OCI-LY1 (cell line): ENCODE results near the gene IPCEF1.

ENCODE experiments used
- H2AFZ ChIP-seq: fragments of 200-600 bp; sonication (generic), shearing (Covaris generic); 2 replicates; pipeline ENCODE4 v1.6.0; 2014; ENCODE audit warnings: antibody characterized with exemption, mild to moderate bottlenecking, low read length
- H3F3A ChIP-seq: fragments of 200-600 bp; sonication (generic), shearing (Covaris generic); 2 replicates; pipeline ENCODE4 v1.6.0; 2014; ENCODE audit warnings: mild to moderate bottlenecking, antibody characterized with exemption, low read length, moderate library complexity; ENCODE audit not compliant: insufficient read depth
- H3K27ac ChIP-seq: fragments of 200-600 bp; sonication (generic); 2 replicates; pipeline ENCODE4 v1.5.1; 2014; ENCODE audit warnings: low read length, mixed run types, mild to moderate bottlenecking, low read depth; ENCODE audit not compliant: poor library complexity, severe bottlenecking
- H3K27me3 ChIP-seq: fragments of 200-600 bp; sonication (generic); 2 replicates; pipeline ENCODE4 v1.6.0; 2014; ENCODE audit warnings: antibody characterized with exemption, mild to moderate bottlenecking, low read length, moderate library complexity; ENCODE audit not compliant: insufficient read depth
- H3K36me3 ChIP-seq: fragments of 200-600 bp; sonication (generic); 2 replicates; pipeline ENCODE4 v1.6.1; 2014; ENCODE audit warnings: mild to moderate bottlenecking, antibody characterized with exemption, low read length, moderate library complexity, mixed read lengths; ENCODE audit not compliant: insufficient read depth
- H3K4me1 ChIP-seq: fragments of 200-600 bp; sonication (generic); 2 replicates; pipeline ENCODE4 v1.5.1; 2014; ENCODE audit warnings: mild to moderate bottlenecking, low read length, moderate library complexity; ENCODE audit not compliant: insufficient read depth, severe bottlenecking
- H3K4me2 ChIP-seq: fragments of 200-600 bp; sonication (generic), shearing (Covaris generic); 2 replicates; pipeline ENCODE4 v1.6.1; 2014; ENCODE audit warnings: low read length
- H3K4me3 ChIP-seq: fragments of 200-600 bp; sonication (generic); 2 replicates; pipeline ENCODE4 v1.5.1; 2014; ENCODE audit warnings: low read length, low read depth, mild to moderate bottlenecking, mixed read lengths; ENCODE audit not compliant: poor library complexity, severe bottlenecking
- H3K79me2 ChIP-seq: fragments of 200-600 bp; shearing (Covaris generic); 2 replicates; pipeline ENCODE4 v1.6.1; 2016; ENCODE audit warnings: mixed run types, low read length, mixed read lengths; ENCODE audit not compliant: insufficient read depth
- H3K9ac ChIP-seq: fragments of 200-600 bp; sonication (generic), shearing (Covaris generic); 2 replicates; pipeline ENCODE4 v1.6.1; 2014; ENCODE audit warnings: mild to moderate bottlenecking, low read length, mixed read lengths
- H3K9me2 ChIP-seq: fragments of 200-600 bp; sonication (generic), shearing (Covaris generic); 2 replicates; pipeline ENCODE4 v1.6.1; 2014; ENCODE audit warnings: low read depth, mild to moderate bottlenecking, low read length, mixed read lengths
- H3K9me3 ChIP-seq: fragments of 200-600 bp; shearing (Covaris generic); 2 replicates; pipeline ENCODE4 v1.6.1; 2014; ENCODE audit warnings: low read length, mixed read lengths
- H4K20me1 ChIP-seq: fragments of 200-600 bp; sonication (generic), shearing (Covaris generic); 2 replicates; pipeline ENCODE4 v1.6.0; 2016; ENCODE audit warnings: mild to moderate bottlenecking, low read length; ENCODE audit not compliant: insufficient read depth
- EZH2 ChIP-seq: fragments of 200-600 bp; sonication (generic), shearing (Covaris generic); IDR thresholded peaks from 2 replicates; pipeline ENCODE4 v1.8.0; 2017; ENCODE audit warnings: borderline replicate concordance, mixed run types, mild to moderate bottlenecking, antibody characterized with exemption, low read length, moderate library complexity, mixed read lengths
- TF ChIP-seq, protein P1 (sequence below): fragments of 200-600 bp; sonication (generic), shearing (Covaris generic); IDR thresholded peaks from 2 replicates; pipeline ENCODE4 v1.5.1; 2017; ENCODE audit warnings: mild to moderate bottlenecking, antibody characterized with exemption, low read length, moderate library complexity, mixed read lengths

The IPCEF1 gene

DNA sequence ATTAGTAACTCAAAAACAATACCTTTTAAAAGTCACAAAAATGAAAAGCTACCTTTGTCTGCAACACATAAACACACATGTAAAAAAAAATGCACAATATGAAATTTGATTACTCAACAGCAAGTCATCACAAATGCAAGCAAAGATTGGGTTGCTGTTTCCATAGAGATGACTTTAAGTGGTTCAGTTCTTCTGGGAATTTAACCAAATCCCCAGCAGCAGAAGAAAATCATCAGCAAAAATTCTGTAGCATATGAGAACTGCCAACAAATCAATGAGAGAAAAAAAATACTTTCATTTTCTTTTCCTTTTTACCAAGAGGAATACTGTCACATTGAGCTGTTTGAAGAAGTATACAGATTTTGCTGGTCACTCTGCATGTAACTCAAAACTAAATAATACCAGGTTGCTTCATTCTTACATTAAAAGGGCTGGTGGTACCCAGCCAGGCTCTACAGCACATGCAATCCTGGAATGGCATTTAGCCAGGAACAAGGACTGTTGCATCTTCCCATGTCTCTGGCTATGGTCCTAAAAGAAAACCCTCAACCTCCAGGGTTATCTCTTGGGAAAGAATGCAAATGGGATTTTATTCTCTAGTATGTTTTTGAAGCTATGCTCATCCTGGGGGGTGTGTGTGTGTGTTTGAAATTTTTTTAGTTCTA, 159.3 kb downstream of the IPCEF1 start:
- Histone ChIP-seq H3F3A (no peaks in the 10 kb centered on the region), H3K4me2 (no peak overlapping the region), H3K27ac (no peak overlapping the region), H3K79me2 (no peaks in the 10 kb centered on the region), H3K9me3 (no peaks in the 10 kb centered on the region), H3K4me1 (no peaks in the 10 kb centered on the region), H3K36me3 (no peaks in the 10 kb centered on the region), H2AFZ (no peak overlapping the region), H3K27me3 (no peaks in the 10 kb centered on the region), H3K9me2 (no peaks in the 10 kb centered on the region), H3K4me3 (no peak overlapping the region), H4K20me1 (no peaks in the 10 kb centered on the region), H3K9ac (no peak overlapping the region)
- TF ChIP-seq, protein P1, sequence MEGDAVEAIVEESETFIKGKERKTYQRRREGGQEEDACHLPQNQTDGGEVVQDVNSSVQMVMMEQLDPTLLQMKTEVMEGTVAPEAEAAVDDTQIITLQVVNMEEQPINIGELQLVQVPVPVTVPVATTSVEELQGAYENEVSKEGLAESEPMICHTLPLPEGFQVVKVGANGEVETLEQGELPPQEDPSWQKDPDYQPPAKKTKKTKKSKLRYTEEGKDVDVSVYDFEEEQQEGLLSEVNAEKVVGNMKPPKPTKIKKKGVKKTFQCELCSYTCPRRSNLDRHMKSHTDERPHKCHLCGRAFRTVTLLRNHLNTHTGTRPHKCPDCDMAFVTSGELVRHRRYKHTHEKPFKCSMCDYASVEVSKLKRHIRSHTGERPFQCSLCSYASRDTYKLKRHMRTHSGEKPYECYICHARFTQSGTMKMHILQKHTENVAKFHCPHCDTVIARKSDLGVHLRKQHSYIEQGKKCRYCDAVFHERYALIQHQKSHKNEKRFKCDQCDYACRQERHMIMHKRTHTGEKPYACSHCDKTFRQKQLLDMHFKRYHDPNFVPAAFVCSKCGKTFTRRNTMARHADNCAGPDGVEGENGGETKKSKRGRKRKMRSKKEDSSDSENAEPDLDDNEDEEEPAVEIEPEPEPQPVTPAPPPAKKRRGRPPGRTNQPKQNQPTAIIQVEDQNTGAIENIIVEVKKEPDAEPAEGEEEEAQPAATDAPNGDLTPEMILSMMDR: no peak
- no peak for TF ChIP-seq EZH2

DNA sequence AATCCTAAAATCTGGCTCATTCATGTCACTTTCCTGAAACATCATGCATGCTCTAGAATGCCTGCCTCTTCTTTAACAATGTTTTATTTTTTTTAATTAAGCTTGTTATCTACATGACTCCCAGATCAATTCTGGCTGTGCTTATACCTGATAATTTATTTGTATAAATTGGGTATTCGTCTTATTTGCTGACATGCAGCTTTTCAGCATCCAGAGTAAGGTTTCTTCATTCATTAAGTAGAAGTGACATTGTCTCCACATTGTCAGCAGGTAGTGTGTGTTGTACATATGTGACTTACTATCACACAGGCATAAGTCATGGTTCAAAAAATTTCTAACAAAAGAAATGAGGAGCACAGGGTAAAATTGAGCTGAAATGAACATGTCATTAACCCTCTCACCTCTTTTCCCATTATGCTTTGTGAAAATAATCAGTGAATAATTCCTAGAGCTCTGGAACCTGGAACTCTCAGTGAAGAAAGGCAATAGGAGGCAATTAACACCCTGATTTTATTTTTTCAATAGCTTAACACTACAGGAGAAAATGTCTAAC, 160.2 kb downstream of the IPCEF1 start:
- Histone ChIP-seq H3K4me3 (no peak overlapping the region), H3K9me2 (no peaks in the 10 kb centered on the region), H3F3A (no peaks in the 10 kb centered on the region), H2AFZ (no peak overlapping the region), H3K79me2 (no peaks in the 10 kb centered on the region), H3K36me3 (no peaks in the 10 kb centered on the region), H3K9me3 (no peaks in the 10 kb centered on the region), H3K27ac (no peak overlapping the region), H3K4me2 (no peak overlapping the region), H3K4me1 (no peaks in the 10 kb centered on the region), H3K27me3 (no peaks in the 10 kb centered on the region), H3K9ac (no peak overlapping the region), H4K20me1 (no peaks in the 10 kb centered on the region)
- no peak for TF ChIP-seq EZH2
- TF ChIP-seq, protein P1: no peak

DNA sequence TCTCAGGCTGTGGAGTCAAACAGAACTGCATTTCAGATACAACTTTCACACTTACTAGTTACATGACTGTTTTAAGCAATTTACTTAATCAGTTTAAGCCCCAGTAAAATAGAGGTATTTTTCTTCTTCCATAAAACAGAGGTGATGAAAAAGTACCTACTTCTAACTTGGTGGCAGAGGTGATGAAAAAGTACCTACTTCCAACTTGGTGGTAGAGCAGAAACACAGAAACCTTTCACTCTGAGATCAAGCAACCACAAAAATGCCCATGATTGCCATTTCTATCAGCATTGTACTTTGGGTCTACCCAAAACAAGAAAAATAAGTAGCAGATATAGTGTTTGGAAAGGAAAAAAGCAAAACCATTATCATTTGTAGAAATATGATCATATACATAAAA, 168.9 kb downstream of the IPCEF1 start:
- Histone ChIP-seq H3K4me3 (no peak overlapping the region), H3K36me3 (no peaks in the 10 kb centered on the region), H3K4me1 (no peaks in the 10 kb centered on the region), H3K27ac (no peak overlapping the region), H3K79me2 (no peaks in the 10 kb centered on the region), H3K9me3 (no peaks in the 10 kb centered on the region), H2AFZ (no peak overlapping the region), H3K4me2 (no peak overlapping the region), H3K9ac (no peak overlapping the region), H4K20me1 (no peaks in the 10 kb centered on the region), H3F3A (no peaks in the 10 kb centered on the region), H3K9me2 (no peaks in the 10 kb centered on the region), H3K27me3 (no peaks in the 10 kb centered on the region)
- no peak for TF ChIP-seq EZH2
- TF ChIP-seq, protein P1: no peak
